Muscle layer of colon (tissue), 2 donors: ENCODE data around the gene SCN2A.
"Not testable (repeated sequence)": the region's sequence is repeated elsewhere in the genome, so short reads cannot be mapped to it uniquely, and the experiment has no call there.

Experiments
- H3K27ac ChIP-seq: one replicate; pipeline ENCODE4 v1.7.0; 2013; ENCODE audit warnings: low read depth, mild to moderate bottlenecking, low read length, moderate library complexity
- H3K27me3 ChIP-seq, 2 donors: one replicate each; pipeline ENCODE4 v1.7.0; 2013; ENCODE audit warnings: low read length in 2 of 2, mild to moderate bottlenecking in 2 of 2; ENCODE audit not compliant: insufficient read depth in 2 of 2, control insufficient read depth in 1 of 2
- H3K36me3 ChIP-seq: one replicate; pipeline ENCODE4 v1.7.0; 2013; ENCODE audit warnings: mild to moderate bottlenecking, low read length; ENCODE audit not compliant: insufficient read depth
- H3K4me1 ChIP-seq: one replicate; pipeline ENCODE4 v1.7.0; 2013; ENCODE audit warnings: mild to moderate bottlenecking, low read length; ENCODE audit not compliant: insufficient read depth
- H3K4me3 ChIP-seq, 2 donors: one replicate each; pipeline ENCODE4 v1.7.0; 2013; ENCODE audit warnings: low read length in 2 of 2, low read depth in 1 of 2, mild to moderate bottlenecking in 1 of 2, moderate library complexity in 1 of 2
- H3K9ac ChIP-seq: one replicate; pipeline ENCODE4 v1.7.0; 2013; ENCODE audit warnings: low read length
- H3K9me3 ChIP-seq: one replicate; pipeline ENCODE4 v1.7.0; 2013; ENCODE audit warnings: mild to moderate bottlenecking, low read length
- donor health status: abdominal sarcoma.
- donor health status: Adenocarcinoma of cecum.

SCN2A gene

GRCh38 chr2:165256618-165257017, 17.4 kb downstream of the SCN2A start:
- H3K27ac ChIP-seq = no peak overlapping the region
- no peaks in the 10 kb centered on the region for H3K9me3 ChIP-seq
- H3K9ac ChIP-seq = no peak overlapping the region
- no peaks in the 10 kb centered on the region for H3K36me3 ChIP-seq
- no peaks in the 10 kb centered on the region for H3K27me3 ChIP-seq
- H3K4me3 ChIP-seq = no peak overlapping the region
- H3K4me1 ChIP-seq = no peaks in the 10 kb centered on the region

- not testable (repeated sequence) for H3K27me3 ChIP-seq, H3K9ac ChIP-seq, H3K9me3 ChIP-seq, H3K27ac ChIP-seq, H3K4me1 ChIP-seq, H3K36me3 ChIP-seq, H3K4me3 ChIP-seq
Measured at GRCh38 chr2:165260347-165260746, 21.1 kb downstream of the SCN2A start.

- H3K36me3 ChIP-seq = no peaks in the 10 kb centered on the region
- no peaks in the 10 kb centered on the region for H3K27me3 ChIP-seq
- H3K4me1 ChIP-seq = no peaks in the 10 kb centered on the region
- H3K4me3 ChIP-seq = no peak overlapping the region
- H3K9me3 ChIP-seq = no peaks in the 10 kb centered on the region
- no peak overlapping the region for H3K27ac ChIP-seq
- no peak overlapping the region for H3K9ac ChIP-seq
Measured at GRCh38 chr2:165268754-165269153, 29.5 kb downstream of the SCN2A start.

GRCh38 chr2:165273176-165273575, 34.0 kb downstream of the SCN2A start:
- Histone ChIP-seq H3K9me3 (no peaks in the 10 kb centered on the region), H3K4me3 (no peak overlapping the region), H3K27me3 (no peaks in the 10 kb centered on the region), H3K36me3 (no peaks in the 10 kb centered on the region), H3K9ac (no peak overlapping the region), H3K4me1 (no peaks in the 10 kb centered on the region), H3K27ac (no peak overlapping the region)

- Histone ChIP-seq H3K27me3 (no peaks in the 10 kb centered on the region), H3K9ac (no peak overlapping the region), H3K27ac (no peak overlapping the region), H3K4me3 (no peak overlapping the region), H3K9me3 (no peaks in the 10 kb centered on the region), H3K36me3 (no peaks in the 10 kb centered on the region), H3K4me1 (no peaks in the 10 kb centered on the region)
Measured at GRCh38 chr2:165274698-165275097, 35.5 kb downstream of the SCN2A start.

GRCh38 chr2:165275932-165276331, 36.7 kb downstream of the SCN2A start:
- H3K27me3 ChIP-seq = no peaks in the 10 kb centered on the region
- no peak overlapping the region for H3K9ac ChIP-seq
- no peak overlapping the region for H3K4me3 ChIP-seq
- H3K9me3 ChIP-seq = no peaks in the 10 kb centered on the region
- no peak overlapping the region for H3K27ac ChIP-seq
- H3K4me1 ChIP-seq = no peaks in the 10 kb centered on the region
- no peaks in the 10 kb centered on the region for H3K36me3 ChIP-seq

- no peak overlapping the region for H3K27ac ChIP-seq
- no peaks in the 10 kb centered on the region for H3K27me3 ChIP-seq
- H3K36me3 ChIP-seq = no peaks in the 10 kb centered on the region
- no peak overlapping the region for H3K9ac ChIP-seq
- H3K4me3 ChIP-seq = no peak overlapping the region
- no peaks in the 10 kb centered on the region for H3K9me3 ChIP-seq
- H3K4me1 ChIP-seq = no peaks in the 10 kb centered on the region
Measured at GRCh38 chr2:165277295-165277694, 38.1 kb downstream of the SCN2A start.

- Histone ChIP-seq H3K4me1 (no peaks in the 10 kb centered on the region), H3K27ac (no peak overlapping the region), H3K4me3 (no peak overlapping the region), H3K9ac (no peak overlapping the region), H3K9me3 (no peaks in the 10 kb centered on the region), H3K27me3 (no peaks in the 10 kb centered on the region), H3K36me3 (no peaks in the 10 kb centered on the region)
Measured at GRCh38 chr2:165277860-165278656, 38.8 kb downstream of the SCN2A start.

- Histone ChIP-seq H3K9ac (no peak overlapping the region), H3K4me3 (no peak overlapping the region), H3K4me1 (no peaks in the 10 kb centered on the region), H3K36me3 (no peaks in the 10 kb centered on the region), H3K27me3 (no peaks in the 10 kb centered on the region), H3K9me3 (no peaks in the 10 kb centered on the region), H3K27ac (no peak overlapping the region)
Measured at GRCh38 chr2:165280356-165280755, 41.1 kb downstream of the SCN2A start.

GRCh38 chr2:165281387-165281786, 42.2 kb downstream of the SCN2A start:
- H3K4me1 ChIP-seq = no peaks in the 10 kb centered on the region
- no peaks in the 10 kb centered on the region for H3K27me3 ChIP-seq
- no peaks in the 10 kb centered on the region for H3K36me3 ChIP-seq
- H3K9me3 ChIP-seq = no peaks in the 10 kb centered on the region
- no peak overlapping the region for H3K4me3 ChIP-seq
- no peak overlapping the region for H3K9ac ChIP-seq
- H3K27ac ChIP-seq = no peak overlapping the region

GRCh38 chr2:165283342-165283741, 44.1 kb downstream of the SCN2A start:
- no peaks in the 10 kb centered on the region for H3K36me3 ChIP-seq
- H3K9me3 ChIP-seq = no peaks in the 10 kb centered on the region
- H3K27me3 ChIP-seq = no peaks in the 10 kb centered on the region
- no peak overlapping the region for H3K27ac ChIP-seq
- H3K4me1 ChIP-seq = no peaks in the 10 kb centered on the region
- H3K9ac ChIP-seq = no peak overlapping the region
- H3K4me3 ChIP-seq = no peak overlapping the region

- no peak overlapping the region for H3K9ac ChIP-seq
- no peak overlapping the region for H3K27ac ChIP-seq
Measured at GRCh38 chr2:165287094-165287778, 48.0 kb downstream of the SCN2A start.

More at GRCh38 chr2:165287094-165287778, 48.0 kb downstream of the SCN2A start:
- Histone ChIP-seq H3K4me3 (no peak overlapping the region), H3K36me3 (no peaks in the 10 kb centered on the region), H3K27me3 (no peaks in the 10 kb centered on the region), H3K4me1 (no peaks in the 10 kb centered on the region), H3K9me3 (no peaks in the 10 kb centered on the region)
